Kidney tubule cell (primary cell): ENCODE measurements around the gene C1orf21.
A peak's percentile ranks its signal among the peaks of the same experiment; 100 is the strongest.

ENCODE experiments used
- DNase-seq: peaks from one replicate; pipeline ENCODE4 v3.0.0-alpha.2; 2018; ENCODE audit warnings: low spot score

C1orf21 gene

DNA sequence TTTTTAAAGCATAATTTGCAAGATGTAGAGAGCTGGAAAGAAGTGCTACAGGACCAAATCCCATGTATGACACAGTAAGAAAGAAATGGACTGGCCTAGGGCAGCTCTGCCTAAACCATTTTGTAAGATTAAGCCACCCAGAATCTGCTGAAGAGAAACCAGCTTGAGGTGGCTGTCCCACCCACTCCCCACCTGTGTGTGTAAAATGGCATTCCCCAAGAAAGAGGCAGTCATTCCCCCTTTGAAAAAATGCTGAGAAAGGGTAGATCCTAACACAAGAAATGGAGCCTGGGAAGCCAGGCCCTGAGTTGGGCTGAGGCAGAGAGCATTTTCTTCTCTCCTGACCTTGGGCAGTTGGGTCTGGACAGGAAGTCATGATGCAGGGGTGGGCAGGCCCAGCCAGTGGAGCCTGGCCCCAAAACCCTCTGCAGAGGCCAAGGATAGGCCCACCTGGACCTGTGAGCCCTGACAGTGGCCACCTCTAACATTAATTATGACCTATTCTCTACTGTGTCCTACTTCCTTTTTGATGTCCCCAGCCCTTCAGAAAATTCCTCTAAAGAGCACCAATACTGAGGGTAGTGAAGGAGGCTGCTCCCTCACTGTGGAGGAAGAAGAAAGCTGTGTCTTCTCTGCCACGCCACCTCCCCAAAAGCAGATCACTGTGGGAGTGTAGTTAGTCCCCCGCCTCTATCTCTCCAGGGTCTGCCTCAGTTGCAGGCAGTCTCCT, 273.8 kb downstream of the C1orf21 start:
- DNase-seq, result no peak

DNA sequence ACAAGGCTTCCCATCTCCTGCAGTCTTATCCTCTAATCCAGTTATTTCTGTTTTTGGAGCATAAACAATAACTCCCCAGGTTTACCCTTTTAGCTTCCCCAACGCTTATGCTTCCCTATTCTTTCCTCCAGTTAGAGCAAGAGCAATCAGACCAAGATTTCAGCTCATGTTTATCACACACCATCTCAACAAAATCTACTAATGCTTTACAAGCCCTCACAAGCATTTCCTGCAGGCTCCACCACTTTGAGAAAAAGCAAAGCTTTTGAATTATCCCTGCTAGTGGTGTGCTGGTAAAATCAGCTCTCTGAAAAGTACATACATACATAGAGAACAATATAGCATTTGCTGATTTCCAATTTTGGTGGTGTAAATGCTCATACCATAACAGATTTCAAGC, 275.0 kb downstream of the C1orf21 start:
- no peak for DNase-seq

DNA sequence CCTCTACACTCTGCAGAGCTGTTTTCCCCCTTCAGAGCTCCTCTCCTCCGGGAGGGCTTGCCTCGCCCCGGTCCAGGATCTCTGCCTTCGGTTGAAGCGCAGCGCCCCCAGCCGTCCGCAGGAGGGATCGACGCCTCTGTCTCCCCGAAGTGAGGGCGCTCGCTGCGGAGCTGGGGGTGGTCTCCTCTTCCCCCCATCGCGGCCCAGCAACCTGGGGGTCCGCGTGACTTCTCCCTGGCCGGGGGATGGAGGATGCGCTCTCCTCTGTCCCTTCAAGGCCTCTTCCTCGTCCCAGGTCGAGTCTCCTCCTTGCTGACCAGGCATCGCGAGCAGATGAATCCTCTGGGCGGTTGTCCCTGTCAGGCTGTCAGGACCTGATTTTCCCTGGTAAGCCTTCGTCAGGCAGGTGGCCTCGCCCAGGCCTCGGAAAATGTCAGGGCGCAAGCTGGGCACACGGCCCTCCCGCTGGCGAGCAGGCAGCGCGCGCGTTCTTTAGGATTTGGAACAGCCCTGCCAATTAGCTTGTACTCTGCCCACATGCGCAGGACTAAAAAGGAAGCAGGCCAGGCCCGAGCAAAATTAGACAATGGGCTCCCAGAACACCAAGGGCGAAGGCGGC, 277.3 kb downstream of the C1orf21 start:
- DNase-seq, result peak; percentile 54

DNA sequence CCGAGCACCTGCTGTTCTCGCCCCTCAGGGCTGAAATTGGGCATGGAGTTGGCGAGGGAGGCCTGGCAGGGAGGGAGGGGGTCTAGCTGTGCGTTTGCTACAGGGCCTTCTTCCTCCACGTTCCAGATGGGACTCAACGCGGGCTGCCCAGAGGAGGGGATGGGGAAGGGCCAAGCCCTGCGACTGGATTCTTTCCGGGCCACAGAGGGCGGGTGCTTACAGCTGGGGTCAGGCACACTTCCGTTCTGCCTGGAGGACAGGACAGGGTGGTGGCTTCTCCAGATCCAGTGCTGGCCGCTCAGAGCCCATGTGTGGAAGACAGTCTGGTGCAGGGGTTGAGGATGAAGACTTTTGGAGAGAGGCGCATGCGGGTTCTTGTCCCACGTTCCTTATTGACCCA, 277.8 kb downstream of the C1orf21 start:
- DNase-seq, result no peak

DNA sequence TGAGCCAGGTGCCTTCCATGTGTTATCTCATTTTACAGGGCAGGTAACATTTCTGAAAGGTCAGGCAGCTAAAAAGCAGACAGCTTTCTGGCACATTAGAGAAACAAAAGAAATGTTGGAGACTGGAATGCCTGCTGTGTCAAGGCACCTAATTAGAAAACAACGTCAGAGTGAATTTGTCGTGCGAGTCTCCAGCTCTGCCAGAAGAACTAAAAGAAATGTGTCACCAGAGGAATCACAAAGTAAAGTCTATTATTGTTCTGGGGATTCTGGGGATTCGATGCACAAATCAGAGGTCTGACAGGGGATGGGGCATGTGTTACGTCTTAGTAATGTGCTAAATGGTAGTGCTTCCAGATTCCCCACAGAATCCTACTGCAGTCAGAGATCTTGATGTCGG, 278.5 kb downstream of the C1orf21 start:
- DNase-seq, result no peak

DNA sequence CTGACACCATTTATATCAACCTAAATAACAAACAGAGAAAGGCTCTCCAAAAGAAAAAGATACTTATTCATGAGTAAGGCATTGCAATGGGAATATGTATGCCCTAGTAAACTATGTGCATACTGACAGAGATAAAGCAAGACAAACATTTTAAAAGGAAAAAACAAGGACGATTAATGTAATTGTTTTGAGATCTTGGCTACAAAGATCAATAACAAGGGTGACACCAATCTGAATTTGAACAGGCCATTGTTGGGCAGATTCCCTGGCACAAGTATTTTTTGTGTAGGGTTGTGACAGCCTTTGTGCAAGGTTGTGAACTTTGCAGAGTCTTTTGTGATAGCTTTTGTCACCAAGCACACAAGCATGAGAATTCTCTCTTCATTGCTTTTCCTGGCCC, 282.6 kb downstream of the C1orf21 start:
- DNase-seq, result no peak

DNA sequence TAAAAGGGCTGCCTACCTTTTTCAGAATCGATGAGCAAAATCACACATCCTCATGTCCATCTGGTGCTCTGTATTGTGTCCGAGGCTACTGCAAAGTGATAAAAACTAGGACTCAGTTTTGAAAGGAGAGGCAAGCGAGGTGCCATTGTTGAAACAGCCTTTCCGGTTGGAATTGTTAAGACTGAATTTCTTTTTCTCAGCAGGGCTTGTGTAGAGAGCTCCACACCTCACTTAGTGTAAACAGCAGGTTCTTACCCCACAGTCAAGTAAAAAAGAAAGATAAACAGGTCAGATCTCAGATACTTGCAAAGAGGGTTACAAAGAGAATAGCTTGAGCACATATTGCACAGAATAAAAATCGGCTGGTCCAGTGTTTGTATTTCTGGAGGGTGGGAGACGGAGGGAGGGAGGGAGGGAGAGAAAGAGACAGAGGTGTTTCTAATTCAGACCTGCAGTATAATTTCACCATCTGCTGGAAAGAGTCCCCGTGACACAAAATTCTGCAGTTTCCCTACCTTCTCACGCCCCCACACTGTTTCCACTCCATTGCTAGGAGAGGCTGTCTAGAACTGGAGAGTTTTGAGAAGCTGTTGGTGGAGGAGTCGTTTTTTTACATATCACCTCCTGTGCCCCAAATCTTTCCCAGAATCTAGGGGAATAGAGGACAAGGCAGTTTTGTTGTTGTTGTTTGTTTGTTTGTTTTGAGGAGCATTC, 285.3 kb downstream of the C1orf21 start:
- no peak for DNase-seq

DNA sequence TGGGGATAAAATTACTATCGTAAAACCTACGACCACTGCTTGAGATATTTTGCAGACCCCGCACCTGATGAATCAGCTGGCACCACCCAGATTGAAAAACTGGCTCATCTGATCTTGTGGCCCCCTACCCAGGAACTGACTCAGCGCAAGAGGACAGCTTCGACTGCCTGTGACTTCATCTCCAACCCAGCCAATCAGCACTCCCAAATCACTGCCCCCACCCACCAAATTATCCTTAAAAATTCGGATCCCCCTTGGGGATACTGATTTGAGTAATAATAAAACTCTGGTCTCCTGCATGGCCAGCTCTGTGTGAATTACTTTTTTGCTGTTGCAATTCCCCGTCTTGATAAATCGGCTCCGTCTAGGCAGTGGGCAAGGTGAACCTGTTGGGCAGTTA, 286.5 kb downstream of the C1orf21 start:
- DNase-seq, result no peak

DNA sequence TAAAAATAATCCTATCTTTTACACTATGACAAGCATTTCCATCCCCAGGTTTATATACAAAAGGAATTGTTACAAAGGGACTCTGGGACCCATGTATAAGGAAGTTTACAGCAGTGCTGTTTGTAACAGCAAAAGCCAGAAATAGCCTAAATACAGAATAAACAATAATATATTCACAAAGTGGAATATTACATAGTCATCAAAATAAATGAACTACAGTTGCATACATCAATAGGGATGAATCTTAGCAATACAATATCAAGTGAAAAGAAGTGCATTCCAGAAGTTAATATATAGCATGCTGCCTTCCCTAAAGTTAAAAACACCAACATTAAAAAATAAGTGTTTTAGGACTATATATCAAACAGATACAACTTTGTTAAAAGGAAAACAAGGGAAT, 290.5 kb downstream of the C1orf21 start:
- DNase-seq, result no peak
